NCI-H1105 (cell line): Measurements from ENCODE around the gene EXOC3L4.
A peak's percentile ranks its signal among the peaks of the same experiment; 100 is the strongest.

ENCODE experiments used
- DNase-seq: peaks from one replicate; lab custom pipeline; 2025; lab: John Stamatoyannopoulos, UW

Gene EXOC3L4

GRCh38 chr14:103070971-103071542, 23.5 kb upstream of the EXOC3L4 start:
- no peak for DNase-seq

- no peak for DNase-seq
Observed at GRCh38 chr14:103071544-103072251, 22.8 kb upstream of the EXOC3L4 start.

GRCh38 chr14:103072595-103073366, 21.7 kb upstream of the EXOC3L4 start:
- no peak for DNase-seq

GRCh38 chr14:103073367-103073875, 21.1 kb upstream of the EXOC3L4 start:
- DNase-seq: no peak

- no peak for DNase-seq
Observed at GRCh38 chr14:103073876-103074728, 20.4 kb upstream of the EXOC3L4 start.

GRCh38 chr14:103074729-103075367, 19.7 kb upstream of the EXOC3L4 start:
- no peak for DNase-seq

GRCh38 chr14:103078420-103078749, 16.1 kb upstream of the EXOC3L4 start:
- peak; percentile 92 for DNase-seq

- no peak for DNase-seq
Observed at GRCh38 chr14:103078860-103079587, 15.5 kb upstream of the EXOC3L4 start.

GRCh38 chr14:103081951-103082350, 12.6 kb upstream of the EXOC3L4 start:
- no peak for DNase-seq

- peak; percentile 6 for DNase-seq
Observed at GRCh38 chr14:103084021-103084919, 10.3 kb upstream of the EXOC3L4 start, which contains the start of gene LBHD2. Gene LBHD2, plus strand, starts transcription at chr14:103084210. Its CDS starts 1,803 bp downstream, at chr14:103086013.

GRCh38 chr14:103085106-103086091, 9.1 kb upstream of the EXOC3L4 start:
- DNase-seq: no peak

- no peak for DNase-seq
Observed at GRCh38 chr14:103086771-103087342, 7.7 kb upstream of the EXOC3L4 start.

- DNase-seq: no peak
Observed at GRCh38 chr14:103087343-103087835, 7.1 kb upstream of the EXOC3L4 start.

- DNase-seq: no peak
Observed at GRCh38 chr14:103088921-103089320, 5.6 kb upstream of the EXOC3L4 start.

- DNase-seq: no peak
Observed at GRCh38 chr14:103089386-103090335, 4.9 kb upstream of the EXOC3L4 start.

GRCh38 chr14:103090481-103091020, 4.0 kb upstream of the EXOC3L4 start:
- DNase-seq: no peak
